Measurements from ENCODE around the gene YOD1. TPM values are rescaled to one million over a fixed set of nuclear protein-coding genes. Genes with fewer than 3 reads are reported as not detected.
A peak's percentile ranks its signal among the peaks of the same experiment; 100 is the strongest.

Gene YOD1
- total RNA-seq, 1 donor from 2014 or later: 8.0 TPM

DNA sequence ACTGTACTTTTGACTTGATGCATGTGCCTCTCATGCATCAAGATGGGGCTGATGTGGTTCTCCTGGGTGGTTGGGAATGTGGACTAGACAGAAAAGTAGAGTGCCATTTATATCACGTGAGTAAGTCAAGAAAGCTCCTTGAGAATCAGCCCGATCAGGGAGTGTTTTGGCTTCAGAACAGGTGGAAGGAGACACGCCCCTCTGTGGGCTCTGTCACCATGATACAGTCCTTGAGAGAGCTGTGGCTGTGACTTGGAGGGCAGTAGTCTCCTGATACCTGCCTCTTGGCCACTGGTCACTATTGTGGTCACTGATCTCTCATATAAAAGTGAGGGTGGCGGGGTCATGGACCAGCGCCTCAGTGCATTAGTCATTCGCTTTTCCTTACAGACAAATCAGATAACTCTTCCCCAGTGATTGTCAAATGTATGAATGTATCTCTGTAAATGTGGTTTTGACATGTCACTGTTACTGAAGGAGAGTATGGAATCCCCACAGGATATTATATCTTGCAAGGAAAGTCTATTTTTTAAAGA is 28.8 kb upstream of the YOD1 start:
- intact Hi-C loops (cut with micrococcal nuclease): loop anchor here (5.0 kb wide), 1 partner anchor 72 kb away; no protein-coding TSS in a partner anchor
- Mint-ChIP-seq H3K9me3 (no peaks in the 10 kb centered on the region), H3K4me1 (peaks cover 6% of the 10 kb centered on the region), H3K27me3 (peaks cover 41% of the 10 kb centered on the region), H3K36me3 (ENCODE audit: low read depth) (no peaks in the 10 kb centered on the region), H3K27ac (no peak overlapping the region), H3K4me3 (no peak overlapping the region)
- DNase-seq: no peak

DNA sequence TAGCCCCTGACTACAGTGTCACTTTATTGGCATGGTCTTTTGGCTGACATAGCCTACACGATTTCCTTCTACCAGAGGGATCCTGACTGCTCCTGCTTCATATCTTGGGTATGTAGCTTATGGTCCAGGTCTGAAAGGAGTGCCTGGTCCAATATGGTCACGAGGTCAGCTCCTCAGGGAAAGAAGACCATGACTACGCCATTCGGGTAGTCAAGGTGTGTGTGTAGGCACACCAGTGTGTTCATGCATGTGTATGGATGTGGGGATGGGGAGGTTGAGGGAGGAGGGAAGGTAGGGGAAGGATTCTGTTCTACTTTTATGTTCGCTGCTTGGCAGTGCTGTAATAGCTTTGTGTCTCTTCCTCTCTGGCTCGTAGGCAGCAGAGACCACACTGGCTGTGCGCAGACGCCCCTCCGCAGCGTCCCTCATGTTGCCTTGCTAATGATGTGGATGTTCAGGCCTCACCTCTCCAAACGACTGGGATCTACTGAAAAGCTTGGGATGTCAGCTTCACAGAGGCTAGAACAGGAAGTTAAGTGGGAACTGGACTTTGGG is 27.6 kb upstream of the YOD1 start:
- Mint-ChIP-seq H3K27me3 (peaks cover 43% of the 10 kb centered on the region), H3K27ac (no peak overlapping the region), H3K9me3 (no peaks in the 10 kb centered on the region), H3K4me3 (no peak overlapping the region), H3K36me3 (ENCODE audit: low read depth) (no peaks in the 10 kb centered on the region), H3K4me1 (no peaks in the 10 kb centered on the region)
- no peak for DNase-seq
- intact Hi-C loops (cut with micrococcal nuclease): loop anchor here (1.0 to 5.0 kb wide), 2 partner anchors 28 to 71 kb away; no protein-coding TSS in a partner anchor

DNA sequence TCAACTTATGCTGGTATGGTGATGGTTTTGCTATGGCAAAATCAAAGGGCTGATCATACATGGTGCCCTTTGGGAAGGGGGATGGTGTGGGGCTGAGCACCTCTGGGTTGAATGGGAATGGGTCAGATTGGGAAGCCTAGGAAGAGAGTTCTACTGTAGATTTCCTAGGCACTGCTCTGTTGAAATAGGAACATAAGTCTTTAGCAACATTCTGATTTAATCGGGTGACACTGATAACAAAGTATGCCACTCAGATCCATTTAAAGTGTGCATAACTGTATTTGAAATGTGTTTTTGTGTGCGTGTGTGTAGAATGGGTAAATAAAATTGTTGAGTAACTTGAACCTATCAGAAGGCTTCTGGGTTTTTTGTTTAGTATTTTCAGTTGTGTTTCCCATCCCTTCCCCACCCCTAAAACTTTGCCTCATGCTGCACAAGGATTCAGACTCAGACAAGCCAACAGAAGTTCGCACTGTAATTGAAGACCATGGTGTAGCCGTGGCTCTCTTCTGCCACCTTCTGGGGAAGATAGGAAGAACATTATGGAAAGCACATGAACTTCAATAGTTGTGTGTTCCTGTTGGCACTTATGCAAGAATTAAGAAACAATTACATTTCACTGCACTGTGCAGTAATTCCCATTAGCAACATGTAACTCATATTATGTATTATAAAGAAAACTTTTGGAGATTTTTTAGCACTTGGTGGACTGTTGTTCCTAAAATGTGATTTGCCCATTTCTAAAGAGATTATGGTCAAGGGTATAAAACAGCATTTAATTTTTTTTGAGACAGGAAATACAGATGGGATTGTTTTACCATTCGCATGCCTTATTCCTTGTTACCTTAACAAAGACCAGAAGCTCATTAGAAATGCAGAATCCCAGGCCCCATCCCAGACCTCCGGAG is 26.7 kb upstream of the YOD1 start:
- Mint-ChIP-seq H3K4me1 (no peaks in the 10 kb centered on the region), H3K36me3 (ENCODE audit: low read depth) (no peaks in the 10 kb centered on the region), H3K27me3 (peaks cover 35% of the 10 kb centered on the region), H3K4me3 (no peak overlapping the region), H3K9me3 (no peaks in the 10 kb centered on the region), H3K27ac (no peak overlapping the region)
- intact Hi-C loops (cut with micrococcal nuclease): loop anchor here (1.0 to 5.0 kb wide), 2 partner anchors 27 to 70 kb away; no protein-coding TSS in a partner anchor
- DNase-seq: peak; percentile 92

DNA sequence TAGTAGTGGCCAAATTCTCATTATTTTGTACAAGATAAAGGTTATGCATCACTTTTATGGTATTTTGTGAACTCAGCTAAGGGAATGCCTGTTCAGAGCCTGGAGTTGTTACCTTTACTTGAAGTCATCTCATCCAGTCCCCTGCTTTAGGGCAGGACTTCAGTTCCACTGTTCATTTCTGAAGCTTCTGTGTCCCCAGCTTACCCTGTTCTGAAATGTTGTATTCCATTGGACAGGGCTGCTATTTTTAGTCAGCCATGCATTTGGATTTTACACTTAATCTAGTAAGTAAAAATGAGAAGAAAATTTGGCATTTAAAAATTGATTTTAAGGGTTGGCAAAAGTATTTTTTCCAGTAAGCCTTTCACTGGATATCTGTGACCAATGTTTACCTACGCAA is 26.0 kb upstream of the YOD1 start:
- no peaks in the 10 kb centered on the region for H3K9me3 Mint-ChIP-seq
- H3K27ac Mint-ChIP-seq: no peak overlapping the region
- no peak overlapping the region for H3K4me3 Mint-ChIP-seq
- intact Hi-C loops (cut with micrococcal nuclease): loop anchor here (5.0 kb wide), 1 partner anchor 70 kb away; no protein-coding TSS in a partner anchor
- no peak for DNase-seq
- H3K4me1 Mint-ChIP-seq: no peaks in the 10 kb centered on the region
- H3K27me3 Mint-ChIP-seq: peaks cover 28% of the 10 kb centered on the region
- no peaks in the 10 kb centered on the region for H3K36me3 Mint-ChIP-seq (ENCODE audit: low read depth)

DNA sequence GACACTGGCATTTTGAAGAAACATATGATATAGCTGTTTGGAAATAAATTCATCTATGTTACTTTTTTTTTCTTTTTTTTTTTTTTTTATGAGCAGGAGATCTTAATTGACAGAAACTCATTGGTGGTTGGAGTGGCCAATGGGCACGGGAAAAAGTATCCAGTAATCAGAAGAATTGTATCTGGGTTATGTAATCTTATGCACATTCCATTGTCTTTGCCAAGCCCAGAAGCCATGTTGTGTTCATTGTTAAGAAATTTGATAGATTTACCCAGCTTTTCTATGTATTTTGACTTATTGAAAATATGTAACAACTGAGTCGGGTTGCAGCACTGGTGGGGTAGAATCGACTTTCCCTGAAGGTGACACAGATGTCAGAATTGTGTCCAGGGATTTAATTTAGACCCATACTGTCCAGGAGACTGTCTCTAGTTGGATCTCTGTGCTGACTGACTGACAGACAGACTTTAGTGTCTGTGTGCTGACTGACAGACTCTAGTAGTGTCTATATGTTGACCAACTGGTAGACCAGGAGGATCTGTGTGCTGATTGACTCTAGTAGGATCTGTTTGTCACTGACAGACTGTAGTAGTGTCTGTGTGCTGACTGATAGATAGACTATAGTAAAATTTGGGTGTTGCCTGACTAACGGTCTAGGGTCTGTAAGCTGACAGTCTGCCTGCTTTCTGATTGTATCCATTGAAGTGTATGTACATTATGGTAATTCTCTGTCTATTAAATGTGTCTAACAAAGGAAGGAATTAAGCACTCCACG is 25.4 kb upstream of the YOD1 start:
- DNase-seq: no peak
- Mint-ChIP-seq H3K27me3 (peaks cover 24% of the 10 kb centered on the region), H3K4me3 (no peak overlapping the region), H3K36me3 (ENCODE audit: low read depth) (no peaks in the 10 kb centered on the region), H3K27ac (no peak overlapping the region), H3K9me3 (no peaks in the 10 kb centered on the region), H3K4me1 (peaks cover 2% of the 10 kb centered on the region)
- intact Hi-C loops (cut with micrococcal nuclease): loop anchor here (5.0 kb wide), 1 partner anchor 69 kb away; no protein-coding TSS in a partner anchor

DNA sequence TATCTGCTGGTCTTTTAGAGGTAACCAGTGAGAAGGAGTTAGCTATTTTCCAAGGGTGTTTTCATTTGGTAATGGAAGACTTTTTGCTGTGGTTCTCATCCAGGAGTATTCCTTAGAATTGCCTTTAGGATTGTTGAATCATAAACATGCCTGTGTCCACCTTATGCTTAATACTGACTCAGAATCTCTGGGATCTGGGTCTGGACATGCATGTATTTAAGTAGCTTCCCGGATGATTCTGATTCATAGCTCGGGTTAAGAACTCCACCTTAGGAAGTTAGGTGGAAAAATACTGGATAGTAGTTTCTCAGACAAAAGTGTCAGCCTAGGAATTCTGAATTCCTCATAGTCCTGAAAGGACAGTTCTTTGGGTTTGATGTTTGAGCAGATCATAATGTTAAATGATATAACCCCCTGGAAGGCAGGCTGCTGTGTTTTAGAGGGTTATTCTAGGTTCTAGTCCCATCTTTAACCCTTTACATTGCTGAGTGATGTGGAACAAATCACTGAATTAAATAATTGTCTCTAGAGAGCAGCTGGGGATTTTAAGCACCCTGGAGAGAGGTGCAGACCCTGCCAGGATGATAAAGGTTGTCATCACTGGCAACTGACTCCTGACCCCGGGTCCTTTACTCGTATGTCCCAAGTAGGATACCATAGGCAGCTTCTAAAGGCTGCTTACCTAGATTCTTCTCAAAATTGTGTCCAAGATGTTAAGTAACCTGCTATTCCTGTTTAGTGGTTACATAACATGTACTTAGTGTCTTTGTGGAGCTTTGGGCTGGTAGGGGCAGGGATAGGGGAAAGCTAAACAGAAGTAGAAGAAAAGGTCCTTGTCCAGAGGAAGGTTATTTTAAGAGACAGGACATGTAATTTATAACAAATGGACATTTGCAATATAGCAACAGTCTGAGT is 23.2 kb upstream of the YOD1 start:
- intact Hi-C loops (cut with micrococcal nuclease): no loop called here
- H3K36me3 Mint-ChIP-seq (ENCODE audit: low read depth): peaks cover 2% of the 10 kb centered on the region
- peaks cover 4% of the 10 kb centered on the region for H3K9me3 Mint-ChIP-seq
- no peak overlapping the region for H3K27ac Mint-ChIP-seq
- H3K27me3 Mint-ChIP-seq: peaks cover 21% of the 10 kb centered on the region
- H3K4me3 Mint-ChIP-seq: no peak overlapping the region
- peaks cover 21% of the 10 kb centered on the region for H3K4me1 Mint-ChIP-seq
- no peak for DNase-seq

DNA sequence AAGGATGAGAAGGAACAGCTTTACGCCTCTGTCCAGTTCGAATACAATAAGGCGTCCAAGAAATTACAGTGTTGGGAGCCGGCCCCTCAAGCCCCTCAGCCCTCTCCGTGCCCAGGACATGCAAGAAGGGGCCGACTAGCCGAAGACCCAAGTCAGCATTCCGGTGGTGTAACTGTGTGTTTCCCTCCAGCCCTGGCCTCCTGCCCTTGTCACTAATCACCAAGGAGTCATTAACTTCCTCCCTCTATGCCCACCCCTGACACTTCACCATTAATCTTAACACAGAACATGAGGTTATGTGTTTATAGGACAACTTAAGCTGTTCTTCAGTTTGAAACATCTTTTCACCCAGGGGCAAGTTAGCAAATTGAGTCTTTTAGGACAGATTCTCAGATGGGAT is 21.2 kb upstream of the YOD1 start:
- Mint-ChIP-seq H3K9me3 (peaks cover 4% of the 10 kb centered on the region), H3K4me3 (no peak overlapping the region), H3K27ac (no peak overlapping the region), H3K27me3 (peaks cover 20% of the 10 kb centered on the region), H3K4me1 (peaks cover 24% of the 10 kb centered on the region), H3K36me3 (ENCODE audit: low read depth) (peaks cover 4% of the 10 kb centered on the region)
- DNase-seq: no peak
- intact Hi-C loops (cut with micrococcal nuclease): no loop called here

DNA sequence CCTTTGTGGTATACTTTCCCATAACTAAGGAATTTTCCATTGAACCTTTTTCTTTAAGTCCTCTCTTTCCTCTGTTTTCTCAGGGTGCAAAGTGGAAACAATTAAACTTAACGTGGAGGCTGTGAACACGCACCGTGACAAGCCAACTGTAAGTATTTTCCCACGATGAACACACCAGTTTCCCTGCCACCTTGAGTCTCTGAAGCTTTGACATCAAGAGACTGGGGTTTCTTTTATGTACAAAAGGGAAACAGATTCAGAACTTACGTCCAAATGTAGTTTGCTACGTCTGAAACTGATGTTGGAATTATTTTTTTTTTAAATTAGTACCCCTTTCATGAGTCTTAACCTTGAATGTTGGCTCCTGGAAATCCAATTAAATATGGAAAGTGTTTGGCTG is 20.4 kb upstream of the YOD1 start:
- DNase-seq: no peak
- no peak overlapping the region for H3K27ac Mint-ChIP-seq
- no peak overlapping the region for H3K4me3 Mint-ChIP-seq
- peaks cover 24% of the 10 kb centered on the region for H3K4me1 Mint-ChIP-seq
- peaks cover 16% of the 10 kb centered on the region for H3K27me3 Mint-ChIP-seq
- peaks cover 4% of the 10 kb centered on the region for H3K9me3 Mint-ChIP-seq
- H3K36me3 Mint-ChIP-seq (ENCODE audit: low read depth): peaks cover 4% of the 10 kb centered on the region
- intact Hi-C loops (cut with micrococcal nuclease): no loop called here

DNA sequence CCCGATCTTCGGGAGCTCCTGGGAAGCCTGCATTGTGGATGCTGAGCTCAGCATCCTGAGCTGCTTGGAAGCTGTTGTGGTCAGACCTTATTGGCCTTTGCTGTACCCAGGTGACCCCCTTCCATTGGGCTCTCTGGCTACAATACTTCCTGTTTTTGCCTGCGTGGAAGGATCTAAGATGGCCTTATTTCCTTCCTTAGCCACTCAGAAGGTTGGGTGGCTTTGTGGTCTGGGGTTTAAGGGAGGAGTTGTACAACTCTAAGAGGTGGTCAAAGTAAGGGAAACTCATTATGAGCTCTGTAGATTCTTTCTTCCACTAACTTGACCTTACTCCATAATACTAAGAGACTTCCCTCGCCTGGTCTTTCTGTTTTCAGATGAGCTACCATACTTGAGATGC is 19.8 kb upstream of the YOD1 start:
- H3K27me3 Mint-ChIP-seq: peaks cover 12% of the 10 kb centered on the region
- peaks cover 4% of the 10 kb centered on the region for H3K9me3 Mint-ChIP-seq
- peaks cover 4% of the 10 kb centered on the region for H3K36me3 Mint-ChIP-seq (ENCODE audit: low read depth)
- H3K4me3 Mint-ChIP-seq: peak overlapping the region; percentile 8
- intact Hi-C loops (cut with micrococcal nuclease): no loop called here
- H3K4me1 Mint-ChIP-seq: peaks cover 24% of the 10 kb centered on the region
- DNase-seq: peak; percentile 69
- H3K27ac Mint-ChIP-seq: peak overlapping the region; percentile 19

DNA sequence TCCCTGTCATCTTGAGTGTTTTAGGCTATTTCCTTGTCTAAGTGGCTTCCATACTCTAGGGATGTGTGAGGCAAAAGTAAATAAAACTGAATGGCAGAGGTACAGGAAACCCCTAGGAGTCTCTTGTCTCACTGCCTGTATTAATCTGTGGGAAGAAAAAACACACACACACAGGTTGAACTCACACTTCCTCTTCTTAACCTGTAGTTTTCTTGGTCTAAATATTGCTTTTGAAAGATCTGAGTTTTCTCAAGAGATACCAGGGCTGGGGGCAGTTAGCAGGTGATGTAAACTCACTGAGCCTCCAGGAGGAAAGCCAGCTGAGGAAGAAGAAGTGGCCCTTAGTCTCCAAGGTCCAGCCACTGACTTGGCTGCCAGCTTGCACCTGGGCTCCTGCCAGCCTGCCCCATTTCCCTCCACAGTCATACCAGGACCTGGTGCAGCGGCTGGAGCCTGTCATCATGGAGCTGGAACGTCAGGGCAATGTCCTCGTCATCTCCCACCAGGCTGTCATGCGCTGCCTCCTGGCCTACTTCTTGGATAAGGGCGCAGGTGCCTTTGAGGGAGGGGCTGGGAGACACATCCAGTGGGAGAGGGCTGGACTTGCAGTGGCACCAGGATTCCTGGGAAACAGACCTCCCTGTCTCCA is 19.0 kb upstream of the YOD1 start:
- H3K36me3 Mint-ChIP-seq (ENCODE audit: low read depth): peaks cover 4% of the 10 kb centered on the region
- H3K27ac Mint-ChIP-seq: no peak overlapping the region
- intact Hi-C loops (cut with micrococcal nuclease): no loop called here
- H3K9me3 Mint-ChIP-seq: peaks cover 4% of the 10 kb centered on the region
- peaks cover 24% of the 10 kb centered on the region for H3K4me1 Mint-ChIP-seq
- peaks cover 6% of the 10 kb centered on the region for H3K27me3 Mint-ChIP-seq
- H3K4me3 Mint-ChIP-seq: no peak overlapping the region
- DNase-seq: no peak

DNA sequence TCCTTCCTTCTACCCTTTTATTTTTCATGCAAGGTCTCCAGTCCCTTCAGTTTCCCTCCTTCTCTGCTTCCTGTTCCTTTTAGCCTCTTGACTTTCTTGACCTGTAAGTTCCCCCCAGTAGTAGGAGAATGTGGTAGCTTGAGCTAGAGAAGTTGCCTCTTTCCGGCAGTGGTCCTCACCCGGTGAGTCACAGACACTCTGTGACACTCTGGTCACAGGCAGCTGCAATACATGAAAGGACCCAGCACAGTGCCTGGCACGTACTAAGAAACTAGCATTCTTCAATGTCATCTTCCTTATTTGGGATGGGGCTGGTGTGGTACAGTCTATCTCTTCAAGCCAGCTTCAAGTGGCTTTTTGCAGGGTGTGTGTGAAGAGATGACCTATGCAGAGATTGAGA is 18.1 kb upstream of the YOD1 start:
- intact Hi-C loops (cut with micrococcal nuclease): no loop called here
- Mint-ChIP-seq H3K27me3 (no peaks in the 10 kb centered on the region), H3K4me3 (no peak overlapping the region), H3K27ac (no peak overlapping the region), H3K9me3 (peaks cover 4% of the 10 kb centered on the region), H3K36me3 (ENCODE audit: low read depth) (peaks cover 4% of the 10 kb centered on the region), H3K4me1 (peaks cover 24% of the 10 kb centered on the region)
- no peak for DNase-seq

DNA sequence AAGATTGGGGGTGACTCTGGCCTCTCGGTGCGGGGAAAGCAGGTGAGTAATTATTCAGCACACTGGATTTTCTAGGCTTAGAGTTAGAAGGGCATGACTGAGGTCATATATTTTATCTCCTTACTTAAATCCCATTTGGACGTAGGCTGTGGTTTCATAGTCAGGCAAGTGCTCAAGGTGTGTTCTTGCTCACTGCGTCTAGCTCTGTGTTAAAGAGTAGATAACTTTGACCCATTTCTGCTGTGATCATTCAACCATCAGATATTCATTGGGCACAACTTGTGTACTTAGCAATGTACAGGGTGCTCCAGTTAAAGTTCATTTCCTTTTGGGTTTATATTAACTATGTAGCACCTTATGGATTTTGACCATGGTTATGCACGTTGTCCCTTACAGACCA is 16.7 kb upstream of the YOD1 start:
- intact Hi-C loops (cut with micrococcal nuclease): no loop called here
- Mint-ChIP-seq H3K4me3 (no peak overlapping the region), H3K9me3 (peaks cover 4% of the 10 kb centered on the region), H3K4me1 (peaks cover 24% of the 10 kb centered on the region), H3K27ac (no peak overlapping the region), H3K36me3 (ENCODE audit: low read depth) (peaks cover 6% of the 10 kb centered on the region), H3K27me3 (no peaks in the 10 kb centered on the region)
- DNase-seq: no peak
